Measurements from ENCODE around the gene GSK3A. TPM values are rescaled to one million over a fixed set of nuclear protein-coding genes. Genes with fewer than 3 reads are reported as not detected.
A peak's percentile ranks its signal among the peaks of the same experiment; 100 is the strongest.

GSK3A gene
- total and polyA plus RNA-seq, 9 of the 15 experiments (the other 6 are each of a cell fraction or from before 2014, with no cell fraction given) = 0.62 to 90.7 (median 33.3) TPM

- TF ChIP-seq ZBTB40 (IDR thresholded peaks at IDR 0.05) = peak; percentile 77
- no peak for TF ChIP-seq ZBTB40 (CRISPR knock-in tag; IDR thresholded peaks at IDR 0.05)
- no peak for TF ChIP-seq ZBTB43 (CRISPR knock-in tag; IDR thresholded peaks at IDR 0.05)
- 0 out of 2 replicates have a peak, but pooled peaks have one; percentile 33 for TF ChIP-seq RB1 (IDR thresholded peaks at IDR 0.05; ENCODE audit: low read depth)
- peak; percentile 84 for TF ChIP-seq NKRF (IDR thresholded peaks at IDR 0.05; ENCODE audit: borderline replicate concordance)
- TF ChIP-seq MLLT1 (IDR thresholded peaks at IDR 0.05) = peak; percentile 50 to 90; a peak in 2 of 4 replicates
- no peak for TF ChIP-seq RNF2 (IDR thresholded peaks at IDR 0.05)
- TF ChIP-seq KDM2B (CRISPR knock-in tag; IDR thresholded peaks at IDR 0.05) = no peak
- peak; percentile 69; the same call in 1 of the 2 replicates for TF ChIP-seq ZBTB7A (IDR thresholded peaks at IDR 0.05; ENCODE audit: borderline replicate concordance, control insufficient read depth, low read depth, low read length)
- TF ChIP-seq CBX3 (IDR thresholded peaks at IDR 0.05; ENCODE audit: borderline replicate concordance in 1 of 2, low read length in 2 of 2) = peak in 1 of 2 experiments; percentile 74; a peak in 1 of 3 replicates
These were observed 42.8 kb downstream of the GSK3A start (continued) for GRCh38 chr19:42199440-42200115.
